ENCODE data around the gene WDFY2. TPM values are rescaled to one million over a fixed set of nuclear protein-coding genes. Genes with fewer than 3 reads are reported as not detected.

Gene WDFY2
- total RNA-seq, 1 donor from 2014 or later: 16.2 TPM

GRCh38 chr13:51759240-51759639 is 175.0 kb downstream of the WDFY2 start:
- no peak overlapping the region for H3K27ac ChIP-seq (ENCODE audit: low read depth, low read length)
- no peak for TF ChIP-seq EZH2 (IDR thresholded peaks at IDR 0.05; ENCODE audit: insufficient read depth, low read length)
- TF ChIP-seq CTCF (IDR thresholded peaks at IDR 0.05; ENCODE audit: insufficient read depth, low read depth, low read length): no peak
- no peaks in the 10 kb centered on the region for H3K9me3 ChIP-seq (ENCODE audit: insufficient read depth, low read depth, low read length)
- no peak overlapping the region for H3K27ac Mint-ChIP-seq (ENCODE audit: unreplicated experiment)
- H3K36me3 Mint-ChIP-seq (ENCODE audit: low read depth, unreplicated experiment): peaks cover 15% of the 10 kb centered on the region
- H3K4me3 ChIP-seq (ENCODE audit: insufficient read depth, low read depth, low read length): no peak overlapping the region
- H3K27me3 Mint-ChIP-seq (ENCODE audit: low read depth, unreplicated experiment): no peaks in the 10 kb centered on the region
- H4K20me1 ChIP-seq (ENCODE audit: insufficient read depth, low read length): no peaks in the 10 kb centered on the region
- peaks cover 7% of the 10 kb centered on the region for H3K4me1 Mint-ChIP-seq (ENCODE audit: low read depth, unreplicated experiment)
- H3K4me1 ChIP-seq (ENCODE audit: insufficient read depth, low read length): peaks cover 14% of the 10 kb centered on the region
- peaks cover 12% of the 10 kb centered on the region for H3K36me3 ChIP-seq (ENCODE audit: insufficient read depth, low read length)
- FAIRE-seq (no peak), DNase-seq (ENCODE audit: low read depth) (peak; percentile 28)
- no peak overlapping the region for H3K9ac ChIP-seq (ENCODE audit: low read length)
- no peaks in the 10 kb centered on the region for H3K9me3 Mint-ChIP-seq (ENCODE audit: unreplicated experiment)
- H3K4me2 ChIP-seq (ENCODE audit: low read length): no peak overlapping the region
- no peak overlapping the region for H2AFZ ChIP-seq (ENCODE audit: low read depth, low read length)
- no peak overlapping the region for H3K4me3 Mint-ChIP-seq (ENCODE audit: unreplicated experiment)
- H3K79me2 ChIP-seq (ENCODE audit: insufficient read depth, low read length): no peaks in the 10 kb centered on the region
- H3K27me3 ChIP-seq (ENCODE audit: insufficient read depth, low read length): no peaks in the 10 kb centered on the region

- Histone ChIP-seq H3K9me3 (ENCODE audit: insufficient read depth, low read depth, low read length) (no peaks in the 10 kb centered on the region), H3K27ac (ENCODE audit: low read depth, low read length) (peak overlapping the region; percentile 53), H3K36me3 (ENCODE audit: insufficient read depth, low read length) (peaks cover 12% of the 10 kb centered on the region), H3K4me3 (ENCODE audit: insufficient read depth, low read depth, low read length) (peak overlapping the region; percentile 34), H3K79me2 (ENCODE audit: insufficient read depth, low read length) (no peaks in the 10 kb centered on the region), H3K4me2 (ENCODE audit: low read length) (peak overlapping the region; percentile 71), H2AFZ (ENCODE audit: low read depth, low read length) (peak overlapping the region; percentile 38), H3K9ac (ENCODE audit: low read length) (peak overlapping the region; percentile 69), H3K27me3 (ENCODE audit: insufficient read depth, low read length) (no peaks in the 10 kb centered on the region), H4K20me1 (ENCODE audit: insufficient read depth, low read length) (no peaks in the 10 kb centered on the region), H3K4me1 (ENCODE audit: insufficient read depth, low read length) (peaks cover 24% of the 10 kb centered on the region)
- DNase-seq (ENCODE audit: low read depth) (peak; percentile 61), FAIRE-seq (no peak)
- Mint-ChIP-seq H3K36me3 (ENCODE audit: low read depth, unreplicated experiment) (peaks cover 13% of the 10 kb centered on the region), H3K4me1 (ENCODE audit: low read depth, unreplicated experiment) (peaks cover 19% of the 10 kb centered on the region), H3K4me3 (ENCODE audit: unreplicated experiment) (no peak overlapping the region), H3K27ac (ENCODE audit: unreplicated experiment) (no peak overlapping the region), H3K27me3 (ENCODE audit: low read depth, unreplicated experiment) (no peaks in the 10 kb centered on the region), H3K9me3 (ENCODE audit: unreplicated experiment) (no peaks in the 10 kb centered on the region)
- TF ChIP-seq CTCF (IDR thresholded peaks at IDR 0.05; ENCODE audit: insufficient read depth, low read depth, low read length): no peak
- no peak for TF ChIP-seq EZH2 (IDR thresholded peaks at IDR 0.05; ENCODE audit: insufficient read depth, low read length)
Observed at GRCh38 chr13:51760592-51760991, 176.3 kb downstream of the WDFY2 start.

- no peak overlapping the region for H2AFZ ChIP-seq (ENCODE audit: low read depth, low read length)
- H3K4me2 ChIP-seq (ENCODE audit: low read length): no peak overlapping the region
- H4K20me1 ChIP-seq (ENCODE audit: insufficient read depth, low read length): no peaks in the 10 kb centered on the region
- no peaks in the 10 kb centered on the region for H3K79me2 ChIP-seq (ENCODE audit: insufficient read depth, low read length)
- H3K9me3 ChIP-seq (ENCODE audit: insufficient read depth, low read depth, low read length): no peaks in the 10 kb centered on the region
- H3K9ac ChIP-seq (ENCODE audit: low read length): no peak overlapping the region
- H3K27ac ChIP-seq (ENCODE audit: low read depth, low read length): no peak overlapping the region
- Mint-ChIP-seq H3K4me1 (ENCODE audit: low read depth, unreplicated experiment) (peaks cover 23% of the 10 kb centered on the region), H3K4me3 (ENCODE audit: unreplicated experiment) (no peak overlapping the region), H3K9me3 (ENCODE audit: unreplicated experiment) (no peaks in the 10 kb centered on the region), H3K27ac (ENCODE audit: unreplicated experiment) (no peak overlapping the region), H3K36me3 (ENCODE audit: low read depth, unreplicated experiment) (peaks cover 18% of the 10 kb centered on the region), H3K27me3 (ENCODE audit: low read depth, unreplicated experiment) (no peaks in the 10 kb centered on the region)
- H3K4me3 ChIP-seq (ENCODE audit: insufficient read depth, low read depth, low read length): no peak overlapping the region
- peaks cover 24% of the 10 kb centered on the region for H3K4me1 ChIP-seq (ENCODE audit: insufficient read depth, low read length)
- DNase-seq (ENCODE audit: low read depth): no peak
- TF ChIP-seq EZH2 (IDR thresholded peaks at IDR 0.05; ENCODE audit: insufficient read depth, low read length): no peak
- TF ChIP-seq CTCF (IDR thresholded peaks at IDR 0.05; ENCODE audit: insufficient read depth, low read depth, low read length): no peak
- FAIRE-seq: no peak
- no peaks in the 10 kb centered on the region for H3K27me3 ChIP-seq (ENCODE audit: insufficient read depth, low read length)
- peaks cover 12% of the 10 kb centered on the region for H3K36me3 ChIP-seq (ENCODE audit: insufficient read depth, low read length)
Observed at GRCh38 chr13:51761643-51762350, 177.5 kb downstream of the WDFY2 start.
